DND-41 (cell line): ENCODE measurements around the gene RANBP3L.

Experiments
- ATAC-seq: fragments of 200-7000 bp; cut with Tn5 transposase; 3 replicates; pipeline ENCODE4 v1.9.1; 2021; ENCODE audit warnings: low read depth; ENCODE audit not compliant: insufficient read depth
- DNase-seq: peaks from one replicate; pipeline ENCODE4 v3.0.0-alpha.2; 2020
- H2AFZ ChIP-seq: 2 replicates; pipeline ENCODE4 v1.6.0; 2012; ENCODE audit warnings: low read depth, low read length
- H3K27ac ChIP-seq: 2 replicates; pipeline ENCODE4 v1.5.1; 2012; ENCODE audit warnings: low read length, inconsistent platforms
- H3K27me3 ChIP-seq: fragments of 200-600 bp; sonication (generic); 2 replicates; pipeline ENCODE4 v1.6.0; 2012; ENCODE audit warnings: low read length, mild to moderate bottlenecking, inconsistent platforms; ENCODE audit not compliant: insufficient read depth, poor library complexity
- H3K36me3 ChIP-seq: 2 replicates; pipeline ENCODE4 v1.5.1; 2012; ENCODE audit warnings: low read length, inconsistent platforms; ENCODE audit not compliant: insufficient read depth
- H3K4me1 ChIP-seq: 2 replicates; pipeline ENCODE4 v1.5.1; 2012; ENCODE audit warnings: mild to moderate bottlenecking, low read length; ENCODE audit not compliant: insufficient read depth
- H3K4me2 ChIP-seq: 2 replicates; pipeline ENCODE4 v1.6.0; 2012; ENCODE audit warnings: mild to moderate bottlenecking, moderate library complexity, low read length, inconsistent platforms; ENCODE audit not compliant: insufficient read depth
- H3K4me3 ChIP-seq, 2 experiments: fragments of 200-600 bp in 1 of 2; shearing (Covaris generic) in 1 of 2; 2 replicates each; pipeline ENCODE4 v1.5.1; 2012 to 2016; ENCODE audit warnings: inconsistent platforms in 2 of 2, low read length in 2 of 2, mild to moderate bottlenecking in 2 of 2, low read depth in 1 of 2, moderate library complexity in 1 of 2
- H3K79me2 ChIP-seq: 2 replicates; pipeline ENCODE4 v1.6.0; 2012; ENCODE audit warnings: low read length, inconsistent platforms; ENCODE audit not compliant: insufficient read depth
- H3K9ac ChIP-seq: 2 replicates; pipeline ENCODE4 v1.6.0; 2012; ENCODE audit warnings: low read depth, mild to moderate bottlenecking, inconsistent platforms, low read length, moderate library complexity
- H3K9me3 ChIP-seq: 2 replicates; pipeline ENCODE4 v1.5.1; 2012; ENCODE audit warnings: low read length, moderate library complexity, mild to moderate bottlenecking, inconsistent platforms; ENCODE audit not compliant: insufficient read depth, severe bottlenecking
- H4K20me1 ChIP-seq: 2 replicates; pipeline ENCODE4 v1.6.0; 2012; ENCODE audit warnings: low read length; ENCODE audit not compliant: insufficient read depth
- EZH2 ChIP-seq: IDR thresholded peaks from 3 replicates; pipeline ENCODE4 v1.6.1; 2012; ENCODE audit warnings: borderline replicate concordance, low read depth, mild to moderate bottlenecking, moderate library complexity, low read length, inconsistent platforms; ENCODE audit not compliant: severe bottlenecking
- TF ChIP-seq, protein P1 (sequence below): IDR thresholded peaks from 2 replicates; pipeline ENCODE4 v1.5.1; 2012; ENCODE audit warnings: borderline replicate concordance, low read length, moderate library complexity, mild to moderate bottlenecking; ENCODE audit not compliant: poor library complexity, severe bottlenecking; ENCODE audit errors: extremely low read depth

RANBP3L gene

DNA sequence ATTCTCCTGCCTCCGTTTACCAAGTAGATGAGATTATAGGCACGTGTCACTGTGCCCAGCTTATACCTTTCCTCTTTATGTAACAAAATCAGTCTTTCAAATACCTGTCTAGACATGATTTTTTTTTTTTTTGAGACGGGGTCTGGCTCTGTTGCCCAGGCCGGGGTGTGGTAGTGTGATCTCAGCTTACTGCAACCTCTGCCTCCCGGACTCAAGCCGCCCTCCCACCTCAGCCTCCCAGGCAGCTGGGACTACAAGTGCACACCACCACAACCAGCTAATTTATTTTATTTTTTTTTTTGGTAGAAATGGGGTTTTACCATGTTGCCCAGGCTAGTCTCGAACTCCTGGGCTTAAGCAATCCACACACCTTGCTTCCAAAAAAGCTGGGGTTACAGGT lies 73.2 kb downstream of the RANBP3L start:
- H3K9me3 ChIP-seq, result no peaks in the 10 kb centered on the region
- H4K20me1 ChIP-seq, result no peaks in the 10 kb centered on the region
- no peak overlapping the region for H2AFZ ChIP-seq
- no peak overlapping the region for H3K4me2 ChIP-seq
- H3K79me2 ChIP-seq, result peaks cover 8% of the 10 kb centered on the region; the same call in 1 of the 2 replicates
- H3K27me3 ChIP-seq, result no peaks in the 10 kb centered on the region
- no peak for ATAC-seq
- TF ChIP-seq EZH2, result no peak
- TF ChIP-seq, protein P1, sequence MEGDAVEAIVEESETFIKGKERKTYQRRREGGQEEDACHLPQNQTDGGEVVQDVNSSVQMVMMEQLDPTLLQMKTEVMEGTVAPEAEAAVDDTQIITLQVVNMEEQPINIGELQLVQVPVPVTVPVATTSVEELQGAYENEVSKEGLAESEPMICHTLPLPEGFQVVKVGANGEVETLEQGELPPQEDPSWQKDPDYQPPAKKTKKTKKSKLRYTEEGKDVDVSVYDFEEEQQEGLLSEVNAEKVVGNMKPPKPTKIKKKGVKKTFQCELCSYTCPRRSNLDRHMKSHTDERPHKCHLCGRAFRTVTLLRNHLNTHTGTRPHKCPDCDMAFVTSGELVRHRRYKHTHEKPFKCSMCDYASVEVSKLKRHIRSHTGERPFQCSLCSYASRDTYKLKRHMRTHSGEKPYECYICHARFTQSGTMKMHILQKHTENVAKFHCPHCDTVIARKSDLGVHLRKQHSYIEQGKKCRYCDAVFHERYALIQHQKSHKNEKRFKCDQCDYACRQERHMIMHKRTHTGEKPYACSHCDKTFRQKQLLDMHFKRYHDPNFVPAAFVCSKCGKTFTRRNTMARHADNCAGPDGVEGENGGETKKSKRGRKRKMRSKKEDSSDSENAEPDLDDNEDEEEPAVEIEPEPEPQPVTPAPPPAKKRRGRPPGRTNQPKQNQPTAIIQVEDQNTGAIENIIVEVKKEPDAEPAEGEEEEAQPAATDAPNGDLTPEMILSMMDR, result no peak
- DNase-seq, result no peak
- no peak overlapping the region for H3K9ac ChIP-seq
- no peak overlapping the region for H3K27ac ChIP-seq
- H3K4me1 ChIP-seq, result no peaks in the 10 kb centered on the region
- H3K36me3 ChIP-seq, result peaks cover 23% of the 10 kb centered on the region; the same call in 1 of the 2 replicates
- no peak overlapping the region for H3K4me3 ChIP-seq

DNA sequence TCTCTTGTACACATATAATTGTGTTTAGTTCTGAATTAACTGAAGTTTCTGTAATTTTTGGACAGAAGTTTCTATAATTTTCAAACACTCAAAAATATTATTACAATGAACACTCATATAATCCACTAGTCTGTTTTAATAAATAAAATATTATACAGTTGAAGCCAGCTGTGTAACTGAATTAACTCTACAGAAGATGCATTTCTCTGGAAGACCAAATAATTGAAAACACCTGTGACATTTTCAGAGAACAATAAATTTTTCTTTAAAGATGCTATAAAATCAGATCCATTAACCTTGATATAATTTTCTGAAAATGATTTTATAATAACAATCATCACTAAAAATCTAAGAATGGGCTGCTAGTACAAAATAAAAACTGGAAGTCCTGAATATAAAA lies 74.7 kb downstream of the RANBP3L start:
- H3K27me3 ChIP-seq, result no peaks in the 10 kb centered on the region
- H3K9me3 ChIP-seq, result no peaks in the 10 kb centered on the region
- H3K27ac ChIP-seq, result no peak overlapping the region
- ATAC-seq (no peak), DNase-seq (no peak)
- no peak overlapping the region for H3K4me2 ChIP-seq
- TF ChIP-seq, protein P1, result no peak
- no peak for TF ChIP-seq EZH2
- peaks cover 6% of the 10 kb centered on the region; the same call in 1 of the 2 replicates for H3K79me2 ChIP-seq
- peaks cover 23% of the 10 kb centered on the region; the same call in 1 of the 2 replicates for H3K36me3 ChIP-seq
- no peak overlapping the region for H3K9ac ChIP-seq
- H2AFZ ChIP-seq, result no peak overlapping the region
- no peaks in the 10 kb centered on the region for H4K20me1 ChIP-seq
- H3K4me3 ChIP-seq, result no peak overlapping the region
- no peaks in the 10 kb centered on the region for H3K4me1 ChIP-seq

DNA sequence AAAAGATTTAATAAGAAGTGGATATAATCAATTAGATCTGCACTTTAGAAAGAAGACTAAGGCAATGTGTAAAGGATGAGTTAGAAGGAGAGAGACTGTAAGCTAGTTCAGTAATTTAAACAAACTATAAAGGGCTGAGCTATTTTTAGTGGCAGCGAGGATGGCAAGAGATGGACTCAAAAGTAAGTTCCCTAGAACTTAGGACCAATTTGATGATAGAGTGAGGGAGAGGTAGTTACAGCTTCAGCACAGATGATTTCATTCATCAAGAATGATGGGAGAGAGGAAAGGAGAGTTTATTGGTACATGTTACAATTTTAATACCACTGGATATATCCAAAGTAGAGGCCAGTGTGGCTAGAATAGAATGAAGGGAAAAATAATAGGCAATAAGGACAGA lies 79.1 kb downstream of the RANBP3L start:
- TF ChIP-seq, protein P1, result no peak
- no peak for TF ChIP-seq EZH2
- Histone ChIP-seq H3K9ac (no peak overlapping the region), H3K36me3 (peaks cover 45% of the 10 kb centered on the region; the same call in 1 of the 2 replicates), H3K4me2 (no peak overlapping the region), H2AFZ (no peak overlapping the region), H3K4me3 (no peak overlapping the region), H4K20me1 (no peaks in the 10 kb centered on the region), H3K4me1 (no peaks in the 10 kb centered on the region), H3K9me3 (no peaks in the 10 kb centered on the region), H3K27me3 (no peaks in the 10 kb centered on the region), H3K27ac (no peak overlapping the region), H3K79me2 (no peaks in the 10 kb centered on the region)
- DNase-seq (no peak), ATAC-seq (no peak)

DNA sequence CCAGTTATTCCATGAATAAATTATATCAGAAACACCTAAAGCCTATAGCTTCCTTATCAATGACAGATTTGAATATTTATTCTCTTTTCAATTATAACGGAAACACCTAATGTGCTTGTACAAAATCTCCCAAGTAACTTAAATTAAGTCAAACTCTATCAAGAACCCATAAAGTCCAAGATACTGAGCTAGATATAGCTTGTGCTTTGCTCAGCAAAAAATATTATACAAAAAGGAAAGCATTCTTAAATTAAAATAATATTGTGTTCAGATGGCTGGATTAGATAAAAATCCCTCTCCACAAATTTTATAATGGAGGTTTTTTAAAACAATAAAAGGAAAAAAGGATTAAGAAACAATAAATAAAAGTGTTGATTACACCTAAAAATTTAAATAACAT lies 83.7 kb downstream of the RANBP3L start:
- H4K20me1 ChIP-seq, result no peaks in the 10 kb centered on the region
- no peak for ATAC-seq
- peaks cover 50% of the 10 kb centered on the region for H3K36me3 ChIP-seq

More for the DNA sequence above, 83.7 kb downstream of the RANBP3L start:
- Histone ChIP-seq H3K4me3 (no peak overlapping the region), H3K27ac (no peak overlapping the region), H3K27me3 (no peaks in the 10 kb centered on the region), H2AFZ (no peak overlapping the region), H3K9me3 (no peaks in the 10 kb centered on the region), H3K79me2 (no peaks in the 10 kb centered on the region), H3K4me1 (no peaks in the 10 kb centered on the region), H3K9ac (no peak overlapping the region), H3K4me2 (no peak overlapping the region)
- DNase-seq, result no peak
- TF ChIP-seq, protein P1, result no peak
- no peak for TF ChIP-seq EZH2
